ENCODE data around the gene SMIM24. TPM values are rescaled to one million over a fixed set of nuclear protein-coding genes. Genes with fewer than 3 reads are reported as not detected.

Gene SMIM24
- total RNA-seq, 4 donors from 2014 or later: not detected

- in situ Hi-C loops (cut with MboI; ENCODE audit: low sequenced_read_pairs in 4 of 4) (no loop called here), intact Hi-C loops (cut with DNase I; ENCODE audit: low total_unique reads) (no loop called here)
- Histone ChIP-seq H3K27ac (peak overlapping the region; percentile 88 to 91 (median 88)), H3K27me3 (no peaks in the 10 kb centered on the region), H3K4me1 (peaks cover 51 to 53% of the 10 kb centered on the region in 2 donors), H3K9me3 (no peaks in the 10 kb centered on the region), H3K36me3 (peaks cover 0 to 21% of the 10 kb centered on the region in 2 donors), H3K4me3 (no peak overlapping the region)
- TF ChIP-seq POLR2A (IDR thresholded peaks at IDR 0.05): no peak
- TF ChIP-seq CTCF (IDR thresholded peaks at IDR 0.05 in 4 of 5, conservative IDR thresholded peaks at IDR 0.05 in 1 of 5): no peak
- ATAC-seq (no peak), DNase-seq (peak in 1 of 2 donors; percentile 12)
These were observed 35.6 kb downstream of the SMIM24 start for GRCh38 chr19:3444695-3445234.

GRCh38 chr19:3443840-3444694 lies 36.3 kb downstream of the SMIM24 start:
- in situ Hi-C loops (cut with MboI; ENCODE audit: low sequenced_read_pairs in 4 of 4) (no loop called here), intact Hi-C loops (cut with DNase I; ENCODE audit: low total_unique reads) (no loop called here)
- H3K27ac ChIP-seq: peak overlapping the region; percentile 76 to 89 (median 85)
- H3K9me3 ChIP-seq: no peaks in the 10 kb centered on the region
- no peak overlapping the region for H3K4me3 ChIP-seq
- H3K4me1 ChIP-seq: peaks cover 51 to 53% of the 10 kb centered on the region in 2 donors
- peak in 1 of 2 donors; percentile 22 for ATAC-seq
- H3K36me3 ChIP-seq: peaks cover 0 to 14% of the 10 kb centered on the region in 2 donors
- DNase-seq: peak in 1 of 2 donors; percentile 50
- no peaks in the 10 kb centered on the region for H3K27me3 ChIP-seq
- TF ChIP-seq CTCF (IDR thresholded peaks at IDR 0.05 in 4 of 5, conservative IDR thresholded peaks at IDR 0.05 in 1 of 5): no peak

GRCh38 chr19:3442487-3443071 lies 37.7 kb downstream of the SMIM24 start:
- Histone ChIP-seq H3K36me3 (peaks cover 0 to 18% of the 10 kb centered on the region in 2 donors), H3K27me3 (no peaks in the 10 kb centered on the region), H3K9me3 (no peaks in the 10 kb centered on the region), H3K27ac (peak overlapping the region; percentile 76 to 89 (median 85)), H3K4me3 (no peak overlapping the region), H3K4me1 (peaks cover 51 to 53% of the 10 kb centered on the region in 2 donors)
- intact Hi-C loops (cut with DNase I; ENCODE audit: low total_unique reads) (no loop called here), in situ Hi-C loops (cut with MboI; ENCODE audit: low sequenced_read_pairs in 4 of 4) (no loop called here)
- ATAC-seq: peak in 1 of 2 donors; percentile 8
- peak in 1 of 2 donors; percentile 60 for DNase-seq
- TF ChIP-seq POLR2A (IDR thresholded peaks at IDR 0.05) (no peak), CTCF (IDR thresholded peaks at IDR 0.05 in 4 of 5, conservative IDR thresholded peaks at IDR 0.05 in 1 of 5) (no peak)

GRCh38 chr19:3441986-3442329 lies 38.4 kb downstream of the SMIM24 start:
- Histone ChIP-seq H3K4me1 (peaks cover 51 to 53% of the 10 kb centered on the region in 2 donors), H3K36me3 (peaks cover 0 to 24% of the 10 kb centered on the region in 2 donors), H3K4me3 (no peak overlapping the region), H3K27me3 (no peaks in the 10 kb centered on the region), H3K9me3 (no peaks in the 10 kb centered on the region), H3K27ac (peak overlapping the region; percentile 76 to 89 (median 85))
- TF ChIP-seq POLR2A (IDR thresholded peaks at IDR 0.05): no peak
- no peak for TF ChIP-seq CTCF (IDR thresholded peaks at IDR 0.05 in 4 of 5, conservative IDR thresholded peaks at IDR 0.05 in 1 of 5)
- DNase-seq (no peak), ATAC-seq (no peak)
- intact Hi-C loops (cut with DNase I; ENCODE audit: low total_unique reads) (no loop called here), in situ Hi-C loops (cut with MboI; ENCODE audit: low sequenced_read_pairs in 4 of 4) (no loop called here)

All from gastrocnemius medialis (tissue), 4 donors.